ENCODE data around the gene TOM1L2.

GRCh38 chr17:17798010-17798556 is 174.1 kb downstream of the TOM1L2 start:
- TF ChIP-seq EZH2 (IDR thresholded peaks at IDR 0.05; ENCODE audit: insufficient read depth, poor library complexity, severe bottlenecking), result no peak
- TF ChIP-seq EZH2phosphoT487 (IDR thresholded peaks at IDR 0.05; ENCODE audit: insufficient read depth, low read depth), result no peak
